ENCODE results near the gene IL21.

Gene IL21

GRCh38 chr4:122636697-122637096 lies 15.8 kb upstream of the IL21 start:
- Histone ChIP-seq H3K27ac (no peak overlapping the region), H3K4me2 (no peak overlapping the region), H3K9ac (no peak overlapping the region), H3K4me1 (no peaks in the 10 kb centered on the region), H3K4me3 (no peak overlapping the region), H3K36me3 (no peaks in the 10 kb centered on the region), H3K27me3 (no peaks in the 10 kb centered on the region), H3K9me3 (no peaks in the 10 kb centered on the region), H4K20me1 (no peaks in the 10 kb centered on the region)
- TF ChIP-seq Cebpa-rat (IDR thresholded peaks at IDR 0.05), result no peak

- no peak overlapping the region for H3K4me2 ChIP-seq
- H3K9me3 ChIP-seq, result no peaks in the 10 kb centered on the region
- H3K36me3 ChIP-seq, result no peaks in the 10 kb centered on the region
- no peak for TF ChIP-seq Cebpa-rat (IDR thresholded peaks at IDR 0.05)
- H3K9ac ChIP-seq, result no peak overlapping the region
- H4K20me1 ChIP-seq, result no peaks in the 10 kb centered on the region
- no peak overlapping the region for H3K4me3 ChIP-seq
- H3K27ac ChIP-seq, result no peak overlapping the region
- no peaks in the 10 kb centered on the region for H3K27me3 ChIP-seq
- H3K4me1 ChIP-seq, result no peaks in the 10 kb centered on the region
Measured at GRCh38 chr4:122635205-122635604, 14.3 kb upstream of the IL21 start.

DNA sequence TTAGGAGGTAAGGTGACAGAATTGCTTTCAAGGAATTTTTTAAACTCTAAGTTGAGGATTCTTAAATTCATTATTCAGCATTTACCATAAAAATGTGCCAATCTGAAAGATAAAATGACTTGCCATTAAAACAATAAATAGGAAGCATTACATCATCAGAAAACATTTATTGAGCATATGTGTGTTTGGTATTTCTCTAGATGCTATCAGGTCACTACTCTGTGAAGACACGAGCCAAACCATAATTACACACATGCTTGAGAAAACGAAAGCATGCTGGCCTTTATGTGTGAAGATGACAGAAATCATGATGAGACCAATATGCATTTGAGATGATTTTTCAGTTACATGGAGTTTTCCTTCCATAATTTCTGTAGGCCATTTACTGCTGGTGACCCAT lies 12.3 kb upstream of the IL21 start:
- Histone ChIP-seq H3K9me3 (no peaks in the 10 kb centered on the region), H3K27ac (no peak overlapping the region), H3K4me3 (no peak overlapping the region), H3K27me3 (no peaks in the 10 kb centered on the region), H3K36me3 (no peaks in the 10 kb centered on the region), H3K4me2 (no peak overlapping the region), H4K20me1 (no peaks in the 10 kb centered on the region), H3K9ac (no peak overlapping the region), H3K4me1 (no peaks in the 10 kb centered on the region)
- TF ChIP-seq Cebpa-rat (IDR thresholded peaks at IDR 0.05), result no peak

- H3K27me3 ChIP-seq, result no peaks in the 10 kb centered on the region
- TF ChIP-seq Cebpa-rat (IDR thresholded peaks at IDR 0.05), result no peak
- no peaks in the 10 kb centered on the region for H3K4me1 ChIP-seq
- H3K4me3 ChIP-seq, result no peak overlapping the region
- no peaks in the 10 kb centered on the region for H4K20me1 ChIP-seq
- no peaks in the 10 kb centered on the region for H3K9me3 ChIP-seq
- no peak overlapping the region for H3K9ac ChIP-seq
- H3K4me2 ChIP-seq, result no peak overlapping the region
- H3K36me3 ChIP-seq, result no peaks in the 10 kb centered on the region
- H3K27ac ChIP-seq, result no peak overlapping the region
Measured at GRCh38 chr4:122632396-122633143, 11.7 kb upstream of the IL21 start.

DNA sequence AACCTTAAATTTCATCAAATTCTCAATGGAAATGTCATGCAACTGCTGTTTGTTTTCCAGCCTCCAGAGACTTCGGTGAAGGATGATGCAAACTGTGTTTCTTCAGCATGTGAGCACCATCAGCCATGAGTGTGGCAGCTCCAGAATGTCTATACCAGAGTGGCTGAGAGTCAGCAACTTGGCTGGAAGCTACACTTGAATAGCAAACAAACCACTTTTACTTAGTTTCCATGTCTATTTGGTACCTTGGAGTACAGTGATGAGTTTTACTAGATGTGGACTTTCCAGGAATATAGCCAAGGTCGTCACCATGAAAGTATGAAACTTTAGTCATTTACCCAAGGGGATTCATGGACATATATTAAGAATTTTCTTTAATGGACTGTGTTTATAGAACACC lies 4.3 kb upstream of the IL21 start:
- H3K9ac ChIP-seq, result no peak overlapping the region
- H3K9me3 ChIP-seq, result no peaks in the 10 kb centered on the region
- TF ChIP-seq Cebpa-rat (IDR thresholded peaks at IDR 0.05), result no peak
- H3K4me3 ChIP-seq, result no peak overlapping the region
- H4K20me1 ChIP-seq, result no peaks in the 10 kb centered on the region
- H3K4me1 ChIP-seq, result no peaks in the 10 kb centered on the region
- no peak overlapping the region for H3K4me2 ChIP-seq
- H3K27me3 ChIP-seq, result no peaks in the 10 kb centered on the region
- no peak overlapping the region for H3K27ac ChIP-seq
- no peaks in the 10 kb centered on the region for H3K36me3 ChIP-seq

DNA sequence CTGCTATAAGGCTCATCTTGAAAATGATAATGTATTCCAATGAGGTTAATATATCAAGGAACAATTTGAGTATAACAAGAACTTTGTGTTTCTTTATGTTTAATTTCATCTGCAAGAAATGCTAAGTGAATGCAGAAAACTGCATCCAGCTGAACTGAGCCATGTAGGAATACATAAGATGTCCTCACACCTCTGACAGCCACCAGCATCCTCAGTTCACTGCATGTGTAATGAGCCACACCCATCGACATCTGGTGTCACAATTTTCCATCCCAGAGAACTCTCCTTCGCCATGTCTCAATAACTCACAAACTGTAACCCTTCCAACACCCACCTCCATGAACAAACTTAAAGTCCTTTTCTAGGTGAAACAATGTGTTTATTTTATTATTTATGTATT lies 3.3 kb upstream of the IL21 start:
- Histone ChIP-seq H3K9ac (no peak overlapping the region), H3K4me3 (no peak overlapping the region), H3K9me3 (no peaks in the 10 kb centered on the region), H3K36me3 (no peaks in the 10 kb centered on the region), H3K4me2 (no peak overlapping the region), H3K27ac (no peak overlapping the region), H3K4me1 (no peaks in the 10 kb centered on the region), H4K20me1 (no peaks in the 10 kb centered on the region), H3K27me3 (no peaks in the 10 kb centered on the region)
- TF ChIP-seq Cebpa-rat (IDR thresholded peaks at IDR 0.05), result no peak

GRCh38 chr4:122623637-122624166 lies 2.8 kb upstream of the IL21 start:
- Histone ChIP-seq H3K4me2 (no peak overlapping the region), H3K27ac (no peak overlapping the region), H4K20me1 (no peaks in the 10 kb centered on the region), H3K27me3 (no peaks in the 10 kb centered on the region), H3K4me1 (no peaks in the 10 kb centered on the region), H3K4me3 (no peak overlapping the region), H3K9me3 (no peaks in the 10 kb centered on the region), H3K9ac (no peak overlapping the region), H3K36me3 (no peaks in the 10 kb centered on the region)
- TF ChIP-seq Cebpa-rat (IDR thresholded peaks at IDR 0.05), result no peak

GRCh38 chr4:122622400-122622799 lies 1.5 kb upstream of the IL21 start:
- no peaks in the 10 kb centered on the region for H3K36me3 ChIP-seq
- H3K4me3 ChIP-seq, result no peak overlapping the region
- H4K20me1 ChIP-seq, result no peaks in the 10 kb centered on the region
- no peak overlapping the region for H3K4me2 ChIP-seq
- H3K4me1 ChIP-seq, result no peaks in the 10 kb centered on the region
- H3K9ac ChIP-seq, result no peak overlapping the region
- no peaks in the 10 kb centered on the region for H3K9me3 ChIP-seq
- no peak for TF ChIP-seq Cebpa-rat (IDR thresholded peaks at IDR 0.05)
- no peaks in the 10 kb centered on the region for H3K27me3 ChIP-seq
- H3K27ac ChIP-seq, result no peak overlapping the region

DNA sequence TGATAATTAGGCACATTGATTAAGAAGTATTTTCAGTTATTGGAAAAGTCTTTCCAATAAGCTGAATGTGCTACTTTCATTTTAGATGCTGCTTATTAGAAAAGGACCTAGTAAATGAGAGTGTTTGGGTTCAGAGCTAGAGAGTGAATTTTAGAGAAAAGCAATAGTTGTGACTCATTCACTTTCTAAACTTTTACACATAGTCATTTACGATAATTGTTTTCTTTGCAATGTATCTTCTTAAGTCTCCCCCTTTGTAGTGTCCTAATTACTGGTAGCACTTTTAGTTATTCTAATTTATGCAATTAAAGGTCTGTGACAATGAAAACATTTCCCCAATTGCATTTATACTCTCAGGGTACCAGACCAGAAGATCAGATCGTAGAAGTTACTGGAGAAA lies 1.3 kb downstream of the IL21 start:
- TF ChIP-seq Cebpa-rat (IDR thresholded peaks at IDR 0.05), result no peak
- no peaks in the 10 kb centered on the region for H3K9me3 ChIP-seq
- H3K27me3 ChIP-seq, result no peaks in the 10 kb centered on the region
- H3K27ac ChIP-seq, result no peak overlapping the region
- no peak overlapping the region for H3K4me3 ChIP-seq
- H4K20me1 ChIP-seq, result no peaks in the 10 kb centered on the region
- no peaks in the 10 kb centered on the region for H3K36me3 ChIP-seq
- H3K4me2 ChIP-seq, result no peak overlapping the region
- H3K4me1 ChIP-seq, result no peaks in the 10 kb centered on the region
- no peak overlapping the region for H3K9ac ChIP-seq

GRCh38 chr4:122617597-122618593 lies 3.0 kb downstream of the IL21 start:
- Histone ChIP-seq H3K4me1 (no peaks in the 10 kb centered on the region), H4K20me1 (no peaks in the 10 kb centered on the region), H3K36me3 (no peaks in the 10 kb centered on the region), H3K4me3 (no peak overlapping the region), H3K9ac (no peak overlapping the region), H3K9me3 (no peaks in the 10 kb centered on the region), H3K4me2 (no peak overlapping the region), H3K27ac (no peak overlapping the region), H3K27me3 (no peaks in the 10 kb centered on the region)
- TF ChIP-seq Cebpa-rat (IDR thresholded peaks at IDR 0.05), result no peak
